Left forelimb (tissue), 1 donor: ENCODE data around the gene SH3YL1.
"Not testable (repeated sequence)": the region's sequence is repeated elsewhere in the genome, so short reads cannot be mapped to it uniquely, and the experiment has no call there.

Experiments used
- DNase-seq: peaks from one replicate; pipeline ENCODE4 v3.0.0-alpha.2; 2018; ENCODE audit warnings: low spot score

The SH3YL1 gene

DNA sequence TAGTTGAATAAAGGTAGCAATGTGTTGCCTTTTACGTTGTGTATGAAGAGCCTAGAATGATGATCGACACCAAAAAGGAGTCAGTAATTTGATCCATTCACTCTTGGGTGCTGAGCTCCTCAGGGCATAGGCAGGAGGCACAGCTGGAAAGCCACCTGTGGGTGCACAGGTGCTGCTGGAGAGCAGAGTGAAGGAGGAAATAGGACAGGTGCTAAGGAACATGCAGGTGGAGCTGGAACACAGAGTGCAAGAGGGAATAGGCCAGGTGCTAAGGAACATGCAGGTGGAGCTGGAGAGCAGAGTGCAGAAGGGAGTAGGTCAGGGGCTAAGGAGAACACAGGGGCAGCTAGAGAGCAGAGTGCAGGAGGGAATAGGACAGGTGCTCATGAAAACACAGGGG is 86.1 kb downstream of the SH3YL1 start:
- no peak for DNase-seq

DNA sequence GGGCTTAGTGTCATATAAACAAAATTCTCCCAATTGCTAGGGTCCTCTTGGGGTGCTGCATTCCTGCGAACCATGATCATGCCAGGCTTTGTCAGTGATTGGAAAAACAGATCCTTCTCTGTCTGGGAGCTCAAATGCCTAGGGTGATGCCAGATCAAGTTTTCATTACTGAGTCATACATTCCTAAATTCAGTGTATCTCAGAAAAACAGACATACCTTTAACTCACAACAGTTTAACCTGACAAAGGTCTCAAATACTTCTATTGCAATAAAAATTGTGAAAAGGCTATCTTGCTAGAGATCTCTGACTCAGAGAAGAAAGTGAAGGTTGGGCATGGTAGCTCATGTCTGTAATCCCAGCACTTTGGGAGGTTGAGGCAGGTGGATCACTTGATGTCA is 86.9 kb downstream of the SH3YL1 start:
- no peak for DNase-seq

DNA sequence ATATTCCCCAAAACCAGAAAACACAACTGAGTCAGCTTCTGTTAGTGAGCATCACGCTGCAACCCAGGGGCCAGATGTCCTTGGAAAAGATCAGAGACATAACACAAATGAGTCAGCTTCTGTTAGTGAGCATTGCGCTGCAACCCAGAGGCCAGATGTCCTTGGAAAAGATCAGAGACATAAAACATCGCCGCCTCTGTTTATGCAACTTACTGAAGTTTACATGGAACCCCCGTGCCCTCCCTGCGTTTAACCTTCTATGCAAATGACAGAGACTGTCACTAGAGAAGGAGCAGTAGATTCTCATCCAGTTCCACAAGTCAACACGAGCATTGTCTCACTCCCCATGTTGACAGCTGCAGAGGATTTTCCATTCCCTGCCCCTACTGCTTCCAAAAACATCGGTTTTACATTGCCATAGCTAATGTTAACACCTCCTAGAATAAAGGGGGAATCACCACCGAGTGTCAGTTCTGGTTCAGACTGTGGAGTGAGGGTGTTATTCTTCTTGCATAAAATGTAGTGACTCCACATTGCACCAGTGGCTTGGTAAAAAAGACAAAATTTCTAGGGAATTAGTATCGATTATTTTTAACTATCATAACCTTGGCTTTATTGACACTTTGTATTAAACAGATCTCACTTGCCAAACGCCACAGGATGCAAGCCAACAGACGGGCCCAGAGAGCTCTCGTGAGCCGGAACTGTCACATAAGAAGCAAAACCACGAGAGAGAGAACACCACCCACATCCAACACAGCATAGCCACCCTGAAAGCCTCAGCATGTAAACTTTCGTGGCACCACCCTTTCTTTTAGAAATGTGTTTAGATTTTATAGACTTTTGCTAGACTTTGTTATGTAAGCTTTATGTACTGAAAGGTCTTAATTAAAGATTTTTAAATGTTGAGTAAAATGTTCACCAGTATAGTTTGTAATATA is 87.7 kb downstream of the SH3YL1 start:
- no peak for DNase-seq

DNA sequence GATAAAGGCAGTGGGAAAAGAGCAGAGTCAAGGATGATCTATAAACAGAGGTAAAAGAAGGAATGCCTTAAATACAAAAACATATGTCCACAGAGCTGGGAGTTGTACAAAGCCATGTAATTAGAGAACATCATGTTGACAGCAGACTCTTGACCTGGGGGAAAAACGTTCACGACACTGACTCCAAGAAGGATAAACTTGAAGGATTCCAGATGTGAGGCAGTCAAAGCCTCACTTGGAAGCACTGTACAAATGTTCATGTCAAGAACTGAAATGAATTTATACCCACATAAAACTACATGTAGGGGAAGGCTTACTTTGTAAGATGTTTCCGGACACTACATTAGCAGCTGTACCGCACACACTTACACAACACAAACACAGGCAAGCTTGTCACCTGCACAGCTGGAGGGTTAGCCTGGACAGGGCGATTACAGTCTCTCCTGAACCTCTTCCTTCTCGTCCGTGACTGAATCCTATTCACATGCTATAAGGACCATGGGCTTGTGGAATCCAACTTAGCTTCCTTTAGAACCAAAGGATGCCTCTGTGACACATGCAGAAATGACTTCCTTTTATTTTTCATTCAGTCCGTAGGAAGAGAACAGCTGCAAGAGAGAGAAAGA is 88.6 kb downstream of the SH3YL1 start:
- no peak for DNase-seq

DNA sequence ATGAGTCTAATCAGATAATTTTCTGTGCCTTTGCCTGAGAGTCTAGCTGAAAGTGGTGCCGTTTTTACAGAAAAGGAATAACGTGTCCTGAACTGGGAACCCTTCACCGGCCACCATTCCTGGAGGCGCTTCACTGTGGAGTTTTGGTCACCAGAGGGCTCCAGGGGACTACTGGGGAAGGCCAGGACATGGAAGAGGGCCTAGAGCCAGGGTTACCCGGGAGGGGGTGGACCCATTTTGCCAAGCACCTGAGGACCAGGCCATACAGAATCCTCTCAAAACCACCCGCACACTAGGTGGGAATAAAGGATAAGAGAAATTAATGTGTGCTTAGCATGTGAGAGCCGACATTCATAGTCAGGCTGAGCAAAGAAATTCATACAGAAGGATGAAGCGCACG is 91.7 kb downstream of the SH3YL1 start:
- DNase-seq = not testable (repeated sequence)

DNA sequence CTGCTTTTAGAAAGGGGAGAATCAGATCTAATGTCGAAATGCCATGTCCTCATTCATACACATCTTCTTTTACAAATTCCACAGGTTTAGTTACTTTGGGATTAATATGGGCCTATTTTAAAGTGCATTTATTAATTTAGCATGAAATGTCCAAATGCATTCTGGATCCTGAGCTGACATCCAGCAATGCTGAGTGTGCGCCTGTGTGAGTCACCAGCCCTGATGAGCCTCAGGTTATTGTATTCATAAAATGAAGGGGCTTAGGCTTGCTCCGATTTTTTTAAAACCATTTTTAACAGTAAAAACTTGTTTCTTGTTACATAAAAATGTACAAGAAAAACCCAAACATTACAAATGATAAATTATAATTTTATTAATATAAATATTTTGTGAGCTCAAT is 94.1 kb downstream of the SH3YL1 start:
- no peak for DNase-seq
